Activated T-cell treated with anti-CD3 and anti-CD28 coated beads for 24 hours (primary cell): Measurements from ENCODE around the gene HEXA.

ENCODE experiments used
- DNase-seq: peaks from one replicate; pipeline ENCODE4 v3.0.0-alpha.2; 2020; ENCODE audit warnings: low read depth

Gene HEXA

DNA sequence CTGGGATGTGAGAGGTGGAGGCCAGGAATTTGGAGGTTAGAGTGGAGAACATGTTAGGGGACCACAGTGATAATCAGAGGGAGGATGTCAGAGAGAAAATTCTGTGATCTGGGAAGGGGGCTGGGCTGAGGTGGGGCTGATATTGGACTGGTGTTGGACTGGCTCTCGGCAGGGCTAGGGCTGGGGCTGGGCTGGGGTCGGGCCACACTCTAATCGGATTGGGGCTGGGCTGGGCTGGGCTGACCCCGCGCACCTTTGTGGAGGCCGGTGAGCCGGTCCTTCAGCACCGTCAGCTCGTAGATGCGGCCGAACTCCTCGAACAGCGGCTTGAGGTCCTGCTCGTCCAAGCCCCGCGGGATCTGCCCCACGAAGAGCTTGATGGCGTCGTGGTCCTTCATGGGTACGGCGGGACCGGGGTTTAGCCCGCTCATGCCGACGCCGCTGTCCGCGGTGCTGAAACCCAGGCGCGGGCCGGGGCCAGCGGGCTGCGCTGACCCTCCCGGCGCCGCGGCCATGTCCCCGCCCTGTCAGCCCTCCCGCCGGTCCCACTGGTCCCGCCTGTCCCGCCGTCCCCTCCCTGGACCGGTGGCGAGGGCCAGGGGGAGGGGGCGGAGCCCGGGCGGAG is 56.3 kb downstream of the HEXA start:
- DNase-seq = no peak

DNA sequence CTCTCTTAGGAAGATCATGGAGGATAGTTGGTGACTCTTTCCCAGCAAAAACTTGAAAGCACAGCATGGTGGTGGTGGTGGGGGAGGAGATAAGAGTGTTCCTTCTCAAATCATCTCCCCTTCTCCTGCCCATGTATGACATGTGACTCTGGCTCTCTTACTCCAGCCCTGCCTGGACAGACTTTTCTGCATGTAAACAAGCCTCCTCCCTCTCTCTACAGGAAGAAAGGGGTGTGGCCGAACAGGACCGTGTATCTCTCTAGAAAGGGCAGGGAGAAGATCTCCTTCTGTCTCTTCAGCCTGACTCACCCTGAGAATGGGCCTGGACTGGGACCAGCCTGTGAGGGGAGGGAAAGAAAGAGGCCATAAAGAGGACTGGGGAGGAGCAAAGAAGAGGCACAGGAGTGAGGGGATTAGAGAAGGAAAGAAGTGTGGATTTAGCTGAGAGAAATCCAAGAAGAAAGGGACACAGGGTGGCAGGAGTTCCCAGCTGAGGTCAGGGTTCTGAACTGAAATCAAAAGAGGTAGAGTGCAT is 57.3 kb downstream of the HEXA start:
- no peak for DNase-seq

DNA sequence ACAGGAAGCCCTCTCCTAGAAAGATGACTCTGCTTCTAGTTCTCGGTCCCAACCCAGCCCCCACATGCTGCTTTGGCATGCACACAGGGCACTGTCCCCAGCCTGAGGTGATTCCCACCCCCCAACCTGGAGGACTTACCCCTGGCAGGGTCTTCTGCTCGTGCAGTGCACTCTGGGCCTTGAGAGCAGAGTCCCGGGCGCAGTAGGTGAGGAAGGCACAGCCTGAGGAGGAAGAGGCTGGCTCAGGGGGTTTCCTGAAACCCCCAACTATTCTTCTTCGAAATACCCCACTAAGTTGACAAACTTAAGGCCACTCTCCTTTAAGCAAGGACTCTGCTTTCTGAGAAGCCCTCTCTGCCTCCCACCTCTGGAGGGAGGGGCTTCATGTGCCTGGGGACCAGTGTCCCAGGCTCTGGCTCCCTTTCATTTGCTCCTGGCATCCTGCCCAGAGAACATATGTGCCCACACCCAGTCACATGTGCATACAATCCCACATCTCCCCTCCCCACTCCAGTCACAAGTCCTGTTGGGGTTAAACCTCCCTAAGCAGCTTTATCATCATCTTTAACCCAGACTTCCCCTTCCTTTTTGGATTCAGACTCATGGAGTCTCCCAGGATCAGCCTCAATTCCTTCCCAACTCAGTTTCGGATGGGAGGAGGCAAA is 60.0 kb downstream of the HEXA start:
- DNase-seq = no peak

DNA sequence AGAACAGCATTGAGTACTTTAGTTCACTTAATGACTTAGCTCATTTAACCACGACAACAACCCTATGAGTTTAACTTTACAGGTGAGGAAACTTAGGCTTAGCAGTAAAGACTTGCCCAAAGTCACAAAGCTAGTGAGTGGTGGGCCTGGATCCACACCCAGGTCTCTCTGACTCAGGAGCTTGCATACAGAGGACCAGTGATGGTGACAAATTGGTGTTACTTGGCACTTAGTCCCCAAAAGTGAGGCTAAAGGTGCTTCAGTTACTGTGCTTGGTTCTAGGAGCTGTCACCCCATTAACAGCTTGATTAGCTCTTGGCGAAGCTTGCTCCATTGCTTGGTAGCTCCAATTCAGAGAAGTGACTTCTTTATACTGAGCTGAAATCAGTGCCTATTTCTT is 61.9 kb downstream of the HEXA start:
- no peak for DNase-seq

DNA sequence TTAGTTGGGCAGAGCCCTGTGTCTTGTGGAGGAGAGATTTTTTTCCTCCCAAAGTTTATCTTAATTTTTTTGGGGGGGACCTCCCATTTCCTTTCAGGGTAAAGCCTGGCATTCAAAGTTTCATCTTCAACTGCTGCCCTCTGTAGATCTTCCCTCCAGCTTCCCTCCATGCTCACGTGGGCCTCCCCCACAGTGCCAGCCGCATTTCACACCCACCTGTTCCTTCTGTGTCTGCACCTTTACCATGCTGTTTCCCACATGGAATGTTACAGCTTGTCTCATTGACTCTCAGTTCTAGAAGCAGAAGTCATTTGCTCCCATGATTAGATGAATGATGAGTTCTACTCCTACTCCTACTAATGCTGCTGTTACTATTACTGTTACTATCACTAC is 62.4 kb downstream of the HEXA start:
- DNase-seq = no peak

DNA sequence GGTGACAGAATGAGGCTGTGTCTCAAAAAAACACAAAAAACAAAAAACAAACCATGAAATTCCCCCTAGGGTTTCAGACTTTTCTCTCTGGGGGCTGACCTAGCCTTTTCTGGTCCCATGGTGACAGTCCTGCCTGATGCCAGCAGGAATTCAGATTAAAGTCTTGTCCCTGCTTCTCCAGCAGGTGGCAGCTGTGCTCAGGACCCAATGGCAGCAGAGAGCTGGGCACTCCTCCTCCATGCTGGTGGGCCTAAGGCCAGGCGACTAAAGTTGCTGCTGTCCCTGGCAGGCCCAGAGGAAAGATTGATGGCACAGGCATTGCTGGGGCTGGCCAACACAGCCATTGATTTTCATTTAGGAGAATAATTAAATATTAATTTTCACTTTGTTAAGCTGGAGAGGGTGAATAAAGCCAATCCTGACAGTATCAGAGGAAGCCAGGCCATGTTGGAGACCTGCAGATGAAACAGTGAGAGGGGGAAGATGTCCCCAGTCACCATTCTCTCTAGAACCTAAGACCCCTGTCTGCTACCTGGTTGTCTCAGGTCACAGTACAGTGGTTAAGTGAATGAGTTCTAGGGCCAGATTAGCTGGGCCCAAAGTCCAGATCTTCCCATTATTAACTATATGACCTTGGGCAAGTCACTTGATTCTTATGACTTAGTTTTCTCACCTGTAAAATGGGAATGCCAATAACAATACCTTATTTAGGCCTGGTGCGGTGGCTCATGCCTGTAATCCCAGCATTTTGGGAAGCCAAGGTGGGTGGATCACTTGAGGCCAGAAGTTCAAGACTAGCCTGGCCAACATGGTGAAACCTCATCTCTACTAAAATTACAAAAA is 63.0 kb downstream of the HEXA start:
- DNase-seq = peak; percentile 45

DNA sequence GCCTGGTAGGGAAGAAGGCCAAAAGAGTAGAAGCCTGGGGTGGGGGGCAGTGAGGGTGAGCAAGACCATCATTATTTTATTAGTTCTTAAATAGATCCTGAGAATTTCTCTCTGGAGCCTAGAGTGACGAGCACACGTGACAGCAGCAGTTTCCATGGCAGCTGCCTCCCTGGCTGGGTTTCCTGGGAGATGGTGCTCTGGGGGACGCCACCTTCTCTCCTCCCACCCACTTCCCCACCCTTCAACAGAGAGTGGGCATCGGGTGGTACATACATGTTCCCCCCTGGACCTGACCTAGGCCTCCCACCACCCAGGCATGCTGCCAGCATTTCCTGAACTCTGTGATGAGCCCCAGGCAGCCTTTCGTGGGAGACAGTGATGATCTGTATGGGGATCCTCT is 68.8 kb downstream of the HEXA start:
- DNase-seq = no peak

DNA sequence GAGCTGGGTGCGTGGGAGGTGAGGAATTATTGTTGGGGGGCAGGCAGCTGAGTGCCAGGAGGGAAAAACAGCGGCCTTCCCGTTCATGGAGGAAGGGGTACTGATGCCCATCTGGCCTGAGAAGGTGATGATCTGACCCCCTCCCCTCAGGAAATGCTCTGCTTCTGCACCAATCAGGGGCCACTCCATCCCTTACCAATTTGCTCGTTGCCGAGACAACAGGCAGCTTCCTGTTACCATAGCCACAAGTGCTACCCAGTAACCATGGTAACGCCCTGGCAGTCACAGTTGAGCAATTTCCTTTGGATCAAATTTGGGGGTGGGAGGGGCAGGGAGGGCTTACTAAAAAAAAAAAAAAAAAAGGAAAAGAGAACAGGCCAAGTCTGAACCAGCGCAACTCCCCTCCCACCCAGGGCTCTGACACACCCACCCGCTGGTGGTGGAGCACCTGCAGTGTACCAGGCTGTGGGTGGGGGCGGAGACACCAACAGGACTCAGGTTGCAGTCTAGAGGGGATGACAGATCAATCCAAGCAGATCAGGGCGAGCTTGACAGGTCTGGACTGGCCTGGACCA is 69.5 kb downstream of the HEXA start:
- DNase-seq = peak; percentile 14

DNA sequence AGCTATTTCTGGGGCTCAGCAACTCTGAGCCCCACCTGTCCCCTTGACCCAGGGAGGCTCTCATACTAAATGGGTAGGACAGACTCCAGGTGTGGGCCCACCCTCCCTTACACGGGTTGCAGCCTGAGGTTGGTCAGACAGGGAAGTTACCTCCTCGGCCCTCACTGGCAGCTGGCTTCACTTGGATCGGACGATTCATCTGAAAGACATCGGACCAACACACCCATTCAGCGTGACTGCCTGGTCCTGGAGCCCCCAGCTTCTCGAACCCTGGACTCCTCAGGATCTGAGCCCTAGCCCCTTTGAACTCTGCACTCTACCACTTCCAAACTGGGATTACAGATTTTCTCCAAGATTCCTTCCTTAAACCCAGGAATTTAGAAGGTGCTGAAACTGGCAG is 71.2 kb downstream of the HEXA start:
- no peak for DNase-seq

DNA sequence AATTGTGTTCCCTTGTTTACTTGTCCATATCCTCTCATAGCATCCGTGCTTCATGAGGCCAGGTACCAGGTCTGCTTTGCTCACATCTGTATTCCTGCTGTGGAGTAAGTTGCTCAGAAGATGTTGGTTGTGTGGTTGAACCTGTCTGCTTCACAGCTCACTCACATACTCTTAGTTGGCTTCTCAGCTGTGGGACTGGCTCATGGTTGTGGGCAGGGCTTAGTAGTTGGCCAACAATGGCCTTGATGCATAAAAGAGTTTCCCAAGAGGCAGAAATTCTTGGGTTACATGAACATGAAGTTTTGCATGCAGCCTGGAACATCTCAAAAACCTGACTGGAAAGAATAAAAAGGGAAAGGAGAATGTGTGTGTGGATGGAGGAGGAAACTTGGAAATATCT is 72.9 kb downstream of the HEXA start:
- DNase-seq = no peak
